ENCODE results near the gene NUAK2.

NUAK2 gene

DNA sequence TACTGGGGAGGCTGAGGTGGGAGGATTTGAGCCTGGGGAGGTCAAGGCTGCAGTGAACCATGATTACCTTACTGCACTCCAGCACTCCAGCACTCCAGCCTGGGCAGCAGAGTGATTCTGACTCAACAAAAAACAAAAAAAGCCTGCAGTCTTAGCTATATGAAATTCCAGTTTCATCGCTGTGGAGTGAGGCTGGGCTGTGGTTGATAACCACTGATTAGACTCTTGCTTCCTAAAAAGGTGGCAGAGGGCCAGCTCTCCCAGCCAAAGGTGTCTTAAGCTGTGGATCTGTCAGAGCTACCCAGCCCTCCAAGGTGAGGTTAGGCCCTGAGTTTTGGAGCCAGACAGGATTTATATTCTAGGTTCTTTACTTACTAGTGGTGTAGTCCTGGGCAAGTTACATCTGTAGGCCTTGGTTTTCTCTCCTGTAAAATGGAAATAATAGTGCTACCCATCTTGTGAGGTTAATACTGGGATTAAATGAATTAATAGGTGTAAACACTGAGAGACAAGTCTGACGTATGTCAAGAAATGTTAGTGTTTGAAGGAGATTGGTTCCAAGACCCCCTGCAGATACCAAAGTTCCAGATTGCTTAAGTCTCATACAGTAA, 57.9 kb downstream of the NUAK2 start:
- Histone ChIP-seq H3K14ac (ENCODE audit: low read length) (no peak overlapping the region), H3K27me3 (ENCODE audit: control insufficient read depth in 3 of 3, insufficient read depth in 3 of 3, low read depth in 1 of 3, low read length in 3 of 3) (no peaks in the 10 kb centered on the region), H3K23ac (ENCODE audit: low read depth, low read length, poor library complexity) (no peak overlapping the region), H3K4me3 (ENCODE audit: low read length in 2 of 2) (no peak overlapping the region), H3K36me3 (replicated peaks in 1 of 2; ENCODE audit: control insufficient read depth in 2 of 2, insufficient read depth in 2 of 2, low read length in 2 of 2) (no peaks in the 10 kb centered on the region), H2BK15ac (ENCODE audit: low read length) (no peak overlapping the region), H3K4me2 (ENCODE audit: insufficient read depth, low read length, poor library complexity, severe bottlenecking) (no peak overlapping the region), H3K9ac (ENCODE audit: low read depth, low read length, poor library complexity) (no peak overlapping the region), H3K4ac (ENCODE audit: low read length) (no peak overlapping the region), H2AFZ (ENCODE audit: low read length) (no peak overlapping the region), H3K27ac (replicated peaks; ENCODE audit: low read length) (no peak overlapping the region), H2AK5ac (ENCODE audit: low read depth, low read length) (no peak overlapping the region), H3K18ac (ENCODE audit: low read length) (no peak overlapping the region), H2BK120ac (ENCODE audit: low read depth, low read length) (no peak overlapping the region), H2BK5ac (ENCODE audit: low read length) (no peak overlapping the region), H4K91ac (ENCODE audit: low read depth, low read length, poor library complexity) (no peak overlapping the region), H3K79me1 (ENCODE audit: low read depth, low read length) (peaks cover 1% of the 10 kb centered on the region), H3K9me3 (replicated peaks in 1 of 2; ENCODE audit: control insufficient read depth in 2 of 2, insufficient read depth in 1 of 2, low read depth in 1 of 2, low read length in 2 of 2) (no peaks in the 10 kb centered on the region), H2BK12ac (ENCODE audit: low read length) (no peak overlapping the region), H3K4me1 (ENCODE audit: control insufficient read depth in 2 of 2, insufficient read depth in 1 of 2, low read depth in 1 of 2, low read length in 2 of 2) (peaks cover 7 to 19% of the 10 kb centered on the region in 2 donors), H4K8ac (ENCODE audit: low read depth, low read length) (no peak overlapping the region)
- no CpG with 5 or more reads among the region's 2 CpGs for WGBS, 2 donors (ENCODE audit: extremely low coverage in 2 of 2, insufficient read length in 2 of 2, insufficient replicate concordance in 1 of 2)
- no peak for DNase-seq (ENCODE audit: low spot score)

DNA sequence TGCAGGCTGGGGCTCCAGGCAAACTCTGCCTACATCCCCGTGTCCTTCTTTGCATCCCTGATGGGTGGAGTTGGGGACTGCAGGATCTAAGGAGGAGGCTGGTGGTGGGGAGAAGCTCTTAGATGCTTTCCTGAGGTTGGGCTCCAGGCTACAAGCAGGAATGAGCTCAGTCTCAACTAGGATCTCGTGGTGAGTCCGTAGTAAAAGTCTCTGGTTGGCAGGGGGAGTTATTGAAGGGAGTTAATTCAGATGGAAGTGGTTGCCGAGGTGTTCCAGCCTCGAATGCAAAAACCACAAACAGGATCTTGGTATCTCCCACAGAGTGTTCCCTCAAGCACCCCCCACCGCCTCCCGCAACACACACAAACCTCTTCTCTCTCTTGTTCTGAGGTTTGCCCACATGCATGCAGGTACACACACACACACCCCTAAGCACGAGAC, 58.8 kb downstream of the NUAK2 start:
- no peak overlapping the region for H4K8ac ChIP-seq (ENCODE audit: low read depth, low read length)
- no peak overlapping the region for H3K4ac ChIP-seq (ENCODE audit: low read length)
- no peaks in the 10 kb centered on the region for H3K9me3 ChIP-seq (replicated peaks in 1 of 2; ENCODE audit: control insufficient read depth in 2 of 2, insufficient read depth in 1 of 2, low read depth in 1 of 2, low read length in 2 of 2)
- H4K91ac ChIP-seq (ENCODE audit: low read depth, low read length, poor library complexity) = no peak overlapping the region
- H3K27me3 ChIP-seq (ENCODE audit: control insufficient read depth in 3 of 3, insufficient read depth in 3 of 3, low read depth in 1 of 3, low read length in 3 of 3) = no peaks in the 10 kb centered on the region
- no peak overlapping the region for H3K4me3 ChIP-seq (ENCODE audit: low read length in 2 of 2)
- H3K36me3 ChIP-seq (replicated peaks in 1 of 2; ENCODE audit: control insufficient read depth in 2 of 2, insufficient read depth in 2 of 2, low read length in 2 of 2) = no peaks in the 10 kb centered on the region
- peak overlapping the region; percentile 8 for H2AFZ ChIP-seq (ENCODE audit: low read length)
- no peak overlapping the region for H3K23ac ChIP-seq (ENCODE audit: low read depth, low read length, poor library complexity)
- H2AK5ac ChIP-seq (ENCODE audit: low read depth, low read length) = no peak overlapping the region
- H3K9ac ChIP-seq (ENCODE audit: low read depth, low read length, poor library complexity) = no peak overlapping the region
- H2BK12ac ChIP-seq (ENCODE audit: low read length) = no peak overlapping the region
- H3K4me1 ChIP-seq (ENCODE audit: control insufficient read depth in 2 of 2, insufficient read depth in 1 of 2, low read depth in 1 of 2, low read length in 2 of 2) = peaks cover 7 to 20% of the 10 kb centered on the region in 2 donors
- H2BK5ac ChIP-seq (ENCODE audit: low read length) = no peak overlapping the region
- H3K14ac ChIP-seq (ENCODE audit: low read length) = no peak overlapping the region
- H3K4me2 ChIP-seq (ENCODE audit: insufficient read depth, low read length, poor library complexity, severe bottlenecking) = no peak overlapping the region
- WGBS, 2 donors (ENCODE audit: extremely low coverage in 2 of 2, insufficient read length in 2 of 2, insufficient replicate concordance in 1 of 2) = no CpG with 5 or more reads among the region's 8 CpGs
- no peak overlapping the region for H2BK120ac ChIP-seq (ENCODE audit: low read depth, low read length)
- no peak overlapping the region for H2BK15ac ChIP-seq (ENCODE audit: low read length)
- no peaks in the 10 kb centered on the region for H3K79me1 ChIP-seq (ENCODE audit: low read depth, low read length)
- no peak overlapping the region for H3K18ac ChIP-seq (ENCODE audit: low read length)
- H3K27ac ChIP-seq (replicated peaks; ENCODE audit: low read length) = no peak overlapping the region
- DNase-seq (ENCODE audit: low spot score) = no peak

DNA sequence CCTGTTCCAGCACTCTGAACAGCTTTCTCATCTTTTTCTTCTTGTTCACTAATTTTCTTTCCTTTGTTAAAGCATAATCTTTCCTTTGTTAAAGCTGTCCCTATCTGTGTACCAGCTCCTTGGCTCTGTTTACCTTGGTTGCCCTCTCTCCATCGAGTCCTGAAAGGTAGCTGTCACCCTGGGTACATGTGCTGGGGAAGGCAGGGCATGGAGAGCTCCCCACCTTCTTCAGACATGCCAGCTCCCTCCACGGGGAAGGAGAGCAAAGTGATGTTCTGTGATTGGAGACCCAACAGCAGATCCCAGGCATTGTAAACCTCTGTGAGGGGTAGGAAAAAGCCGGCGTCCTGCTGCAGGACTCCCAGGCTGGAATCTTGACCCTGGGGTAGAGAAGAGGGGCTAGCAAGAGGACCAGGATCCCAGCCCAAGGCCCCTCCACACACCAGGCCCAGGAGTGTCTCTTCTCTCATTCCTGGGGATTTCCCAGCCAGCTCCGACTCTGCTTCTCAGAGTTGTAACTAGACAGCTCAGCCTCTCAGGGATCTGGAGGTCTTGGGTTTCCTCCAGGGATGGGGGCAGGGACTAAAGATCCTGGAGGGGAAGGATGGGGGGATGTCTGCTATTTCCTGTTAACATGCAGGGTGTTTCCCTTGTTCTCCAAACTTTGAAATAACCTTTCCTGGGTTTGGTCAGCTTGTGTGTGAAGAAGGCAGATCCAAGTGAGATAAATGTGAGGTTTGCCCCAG, 59.4 kb downstream of the NUAK2 start:
- no peaks in the 10 kb centered on the region for H3K79me1 ChIP-seq (ENCODE audit: low read depth, low read length)
- H3K27me3 ChIP-seq (ENCODE audit: control insufficient read depth in 3 of 3, insufficient read depth in 3 of 3, low read depth in 1 of 3, low read length in 3 of 3) = no peaks in the 10 kb centered on the region
- H3K18ac ChIP-seq (ENCODE audit: low read length) = no peak overlapping the region
- no peak overlapping the region for H3K23ac ChIP-seq (ENCODE audit: low read depth, low read length, poor library complexity)
- H3K4me1 ChIP-seq (ENCODE audit: control insufficient read depth in 2 of 2, insufficient read depth in 1 of 2, low read depth in 1 of 2, low read length in 2 of 2) = peaks cover 7 to 17% of the 10 kb centered on the region in 2 donors
- H3K4me2 ChIP-seq (ENCODE audit: insufficient read depth, low read length, poor library complexity, severe bottlenecking) = no peak overlapping the region
- DNase-seq (ENCODE audit: low spot score) = no peak
- H3K9ac ChIP-seq (ENCODE audit: low read depth, low read length, poor library complexity) = no peak overlapping the region
- no peak overlapping the region for H2BK120ac ChIP-seq (ENCODE audit: low read depth, low read length)
- no peak overlapping the region for H2BK12ac ChIP-seq (ENCODE audit: low read length)
- no peak overlapping the region for H4K91ac ChIP-seq (ENCODE audit: low read depth, low read length, poor library complexity)
- no CpG with 5 or more reads among the region's 5 CpGs for WGBS, 2 donors (ENCODE audit: extremely low coverage in 2 of 2, insufficient read length in 2 of 2, insufficient replicate concordance in 1 of 2)
- no peaks in the 10 kb centered on the region for H3K36me3 ChIP-seq (replicated peaks in 1 of 2; ENCODE audit: control insufficient read depth in 2 of 2, insufficient read depth in 2 of 2, low read length in 2 of 2)
- H2AK5ac ChIP-seq (ENCODE audit: low read depth, low read length) = no peak overlapping the region
- no peak overlapping the region for H3K14ac ChIP-seq (ENCODE audit: low read length)
- H2BK15ac ChIP-seq (ENCODE audit: low read length) = no peak overlapping the region
- no peak overlapping the region for H4K8ac ChIP-seq (ENCODE audit: low read depth, low read length)
- H2BK5ac ChIP-seq (ENCODE audit: low read length) = no peak overlapping the region
- H3K9me3 ChIP-seq (replicated peaks in 1 of 2; ENCODE audit: control insufficient read depth in 2 of 2, insufficient read depth in 1 of 2, low read depth in 1 of 2, low read length in 2 of 2) = no peaks in the 10 kb centered on the region
- no peak overlapping the region for H3K4me3 ChIP-seq (ENCODE audit: low read length in 2 of 2)
- H2AFZ ChIP-seq (ENCODE audit: low read length) = peak overlapping the region; percentile 8
- no peak overlapping the region for H3K27ac ChIP-seq (replicated peaks; ENCODE audit: low read length)
- no peak overlapping the region for H3K4ac ChIP-seq (ENCODE audit: low read length)

DNA sequence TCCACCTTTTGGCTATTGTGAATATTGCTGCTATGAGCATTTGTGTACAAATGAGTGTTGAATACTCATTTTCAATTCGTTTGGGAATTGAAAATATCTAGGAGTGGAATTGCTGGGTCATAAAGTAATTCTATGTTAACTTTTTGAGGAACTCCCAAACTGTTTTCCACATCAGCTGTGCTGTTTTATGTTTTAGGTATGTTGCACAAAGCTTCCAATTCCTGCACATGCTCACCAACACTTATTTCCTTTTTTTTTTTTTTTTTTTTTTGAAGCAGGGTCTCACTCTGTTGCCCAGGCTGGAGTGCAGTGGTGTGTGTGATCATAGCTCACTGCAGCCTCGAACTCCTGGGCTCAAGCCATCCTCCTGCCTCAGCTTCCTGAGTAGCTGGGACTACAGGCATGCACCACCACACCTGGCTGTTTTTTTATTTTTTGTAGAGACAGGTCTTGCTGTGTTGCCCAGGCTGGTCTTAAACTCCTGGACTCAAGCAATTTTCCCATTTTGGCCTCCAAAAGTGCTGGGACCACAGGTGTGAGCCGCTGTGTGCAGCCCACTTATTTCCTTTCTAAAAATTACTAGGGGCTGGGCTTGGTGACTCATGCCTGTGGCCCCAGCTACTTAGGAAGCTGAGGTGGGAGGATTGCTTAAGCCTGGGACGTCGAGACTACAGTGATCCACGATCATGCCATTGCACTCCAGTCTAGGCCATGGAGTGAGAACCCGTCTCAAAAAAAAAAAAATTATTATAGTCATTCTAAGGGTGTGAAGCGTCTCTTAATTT, 60.4 kb downstream of the NUAK2 start:
- no peak overlapping the region for H3K18ac ChIP-seq (ENCODE audit: low read length)
- no peak overlapping the region for H2BK15ac ChIP-seq (ENCODE audit: low read length)
- H3K4me1 ChIP-seq (ENCODE audit: control insufficient read depth in 2 of 2, insufficient read depth in 1 of 2, low read depth in 1 of 2, low read length in 2 of 2) = peaks cover 6 to 12% of the 10 kb centered on the region in 2 donors
- no peak overlapping the region for H2BK12ac ChIP-seq (ENCODE audit: low read length)
- no peak overlapping the region for H3K4me3 ChIP-seq (ENCODE audit: low read length in 2 of 2)
- no peak for DNase-seq (ENCODE audit: low spot score)
- H3K14ac ChIP-seq (ENCODE audit: low read length) = no peak overlapping the region
- H2AK5ac ChIP-seq (ENCODE audit: low read depth, low read length) = no peak overlapping the region
- H3K23ac ChIP-seq (ENCODE audit: low read depth, low read length, poor library complexity) = no peak overlapping the region
- no peak overlapping the region for H2BK5ac ChIP-seq (ENCODE audit: low read length)
- no CpG with 5 or more reads among the region's 8 CpGs for WGBS, 2 donors (ENCODE audit: extremely low coverage in 2 of 2, insufficient read length in 2 of 2, insufficient replicate concordance in 1 of 2)
- no peak overlapping the region for H3K27ac ChIP-seq (replicated peaks; ENCODE audit: low read length)
- H4K8ac ChIP-seq (ENCODE audit: low read depth, low read length) = no peak overlapping the region
- no peak overlapping the region for H3K4me2 ChIP-seq (ENCODE audit: insufficient read depth, low read length, poor library complexity, severe bottlenecking)
- H2AFZ ChIP-seq (ENCODE audit: low read length) = no peak overlapping the region
- H2BK120ac ChIP-seq (ENCODE audit: low read depth, low read length) = no peak overlapping the region
- no peaks in the 10 kb centered on the region for H3K79me1 ChIP-seq (ENCODE audit: low read depth, low read length)
- H3K27me3 ChIP-seq (ENCODE audit: control insufficient read depth in 3 of 3, insufficient read depth in 3 of 3, low read depth in 1 of 3, low read length in 3 of 3) = no peaks in the 10 kb centered on the region
- H3K36me3 ChIP-seq (replicated peaks in 1 of 2; ENCODE audit: control insufficient read depth in 2 of 2, insufficient read depth in 2 of 2, low read length in 2 of 2) = no peaks in the 10 kb centered on the region
- no peak overlapping the region for H3K4ac ChIP-seq (ENCODE audit: low read length)
- H4K91ac ChIP-seq (ENCODE audit: low read depth, low read length, poor library complexity) = no peak overlapping the region
- H3K9ac ChIP-seq (ENCODE audit: low read depth, low read length, poor library complexity) = no peak overlapping the region
- H3K9me3 ChIP-seq (replicated peaks in 1 of 2; ENCODE audit: control insufficient read depth in 2 of 2, insufficient read depth in 1 of 2, low read depth in 1 of 2, low read length in 2 of 2) = no peaks in the 10 kb centered on the region

Data from neuronal stem cell (in vitro differentiated cells).